HepG2 (cell line): ENCODE measurements around the gene AHSG. TPM values are rescaled to one million over a fixed set of nuclear protein-coding genes. Genes with fewer than 3 reads are reported as not detected.
A peak's percentile ranks its signal among the peaks of the same experiment; 100 is the strongest.

Experiments
- ARNT2 ChIP-seq: sonication (generic); formaldehyde crosslinking; IDR thresholded peaks from 2 replicates; pipeline ENCODE4 v1.8.0; 2022; ENCODE audit warnings: mild to moderate bottlenecking, low read depth, missing genetic modification reagents, moderate library complexity
- ERF ChIP-seq: IDR thresholded peaks from 2 replicates; pipeline ENCODE4 v1.6.1; 2018; ENCODE audit warnings: missing biosample characterization, missing genetic modification reagents
- FOSL1 ChIP-seq: sonication (generic); formaldehyde crosslinking; IDR thresholded peaks from 2 replicates; pipeline ENCODE4 v1.9.0; 2021; ENCODE audit warnings: missing genetic modification reagents, borderline replicate concordance
- HDAC2 ChIP-seq: sonication (generic); formaldehyde crosslinking; IDR thresholded peaks from 2 replicates; pipeline ENCODE4 v1.4.0; 2020; ENCODE audit warnings: missing genetic modification reagents
- KDM6A ChIP-seq: IDR thresholded peaks from 2 replicates; pipeline ENCODE4 v1.6.1; 2016; ENCODE audit warnings: low read depth
- KLF13 ChIP-seq: sonication (generic); formaldehyde crosslinking; IDR thresholded peaks from 2 replicates; pipeline ENCODE4 v1.4.0; 2020; ENCODE audit warnings: mild to moderate bottlenecking, missing genetic modification reagents
- MED1 ChIP-seq: sonication (generic); formaldehyde crosslinking; IDR thresholded peaks from 2 replicates; pipeline ENCODE4 v1.4.0; 2020; ENCODE audit warnings: missing genetic modification reagents
- POLR2AphosphoS5 ChIP-seq: IDR thresholded peaks from 2 replicates; pipeline ENCODE4 v1.6.1; 2012; ENCODE audit warnings: low read depth, low read length
- YY1 ChIP-seq: IDR thresholded peaks from 2 replicates; pipeline ENCODE4 v1.6.1; 2011; ENCODE audit warnings: low read length, low read depth, moderate library complexity, mild to moderate bottlenecking; ENCODE audit not compliant: insufficient read depth, insufficient replicate concordance
- ZMYM2 ChIP-seq: sonication (generic); formaldehyde crosslinking; IDR thresholded peaks from 2 replicates; pipeline ENCODE4 v1.8.0; 2022; ENCODE audit warnings: mild to moderate bottlenecking, missing genetic modification reagents
- ZNF451 ChIP-seq: sonication (generic); formaldehyde crosslinking; IDR thresholded peaks from 2 replicates; pipeline ENCODE4 v1.5.0; 2020; ENCODE audit warnings: mild to moderate bottlenecking, missing genetic modification reagents
- ZNF678 ChIP-seq: sonication (generic); formaldehyde crosslinking; IDR thresholded peaks from 2 replicates; pipeline ENCODE4 v1.4.0; 2020; ENCODE audit warnings: mild to moderate bottlenecking, missing genetic modification reagents
- ZSCAN20 ChIP-seq: sonication (generic); formaldehyde crosslinking; IDR thresholded peaks from 2 replicates; pipeline ENCODE4 v1.4.0; 2020; ENCODE audit warnings: missing genetic modification reagents, mild to moderate bottlenecking, borderline replicate concordance
- polyA plus RNA-seq, 8 experiments: library from polyadenylated mRNA; depleted of rRNA in 3 of 8; stranded (reverse) in 7 of 8; unstranded in 1 of 8; fragments of >200 nt; fragmentation: Illumina TruSeq in 4 of 8; extraction: Trizol in 4 of 8; gene quantifications; 2 replicates each; pipeline versions ENCODE4 v1.2.1 to v1.2.3, GENCODE V29; 2011 to 2016; ENCODE audit warnings: low read depth in 4 of 8, missing spikeins in 1 of 8, mixed read lengths in 1 of 8; ENCODE audit not compliant: insufficient read depth in 1 of 8
- total RNA-seq, 5 experiments: library from RNA; depleted of rRNA; stranded (reverse); fragments of >200 nt; fragmentation: Illumina TruSeq; extraction: Trizol; gene quantifications; 2 replicates each; pipeline ENCODE4 v1.2.3, GENCODE V29; 2016; ENCODE audit warnings: low read depth in 1 of 5
- TF ChIP-seq, protein P1 (sequence below): sonication (generic); formaldehyde crosslinking; IDR thresholded peaks from 2 replicates; pipeline ENCODE4 v1.5.1; 2020; ENCODE audit warnings: missing genetic modification reagents, mild to moderate bottlenecking, borderline replicate concordance
- TF ChIP-seq, protein P2 (sequence below): sonication (generic); formaldehyde crosslinking; IDR thresholded peaks from 2 replicates; pipeline ENCODE4 v1.4.0; 2020; ENCODE audit warnings: missing genetic modification reagents
- TF ChIP-seq, protein P3 (sequence below): sonication (generic); formaldehyde crosslinking; IDR thresholded peaks from 2 replicates; pipeline ENCODE4 v1.5.0; 2020; ENCODE audit warnings: mild to moderate bottlenecking, missing genetic modification reagents
- TF ChIP-seq, protein P4 (sequence below): sonication (generic); formaldehyde crosslinking; IDR thresholded peaks from 2 replicates; pipeline ENCODE4 v1.4.0; 2020; ENCODE audit warnings: mild to moderate bottlenecking, missing genetic modification reagents
- TF ChIP-seq, protein P5 (sequence below): sonication (generic); formaldehyde crosslinking; conservative IDR thresholded peaks from 2 replicates; pipeline ENCODE4 v1.8.1; 2023; ENCODE audit warnings: missing genetic modification reagents

AHSG gene
- total and polyA plus RNA-seq, 2 of the 13 experiments (the other 11 are each of a cell fraction or from before 2014, with no cell fraction given): 2,043 to 19,152 TPM

DNA sequence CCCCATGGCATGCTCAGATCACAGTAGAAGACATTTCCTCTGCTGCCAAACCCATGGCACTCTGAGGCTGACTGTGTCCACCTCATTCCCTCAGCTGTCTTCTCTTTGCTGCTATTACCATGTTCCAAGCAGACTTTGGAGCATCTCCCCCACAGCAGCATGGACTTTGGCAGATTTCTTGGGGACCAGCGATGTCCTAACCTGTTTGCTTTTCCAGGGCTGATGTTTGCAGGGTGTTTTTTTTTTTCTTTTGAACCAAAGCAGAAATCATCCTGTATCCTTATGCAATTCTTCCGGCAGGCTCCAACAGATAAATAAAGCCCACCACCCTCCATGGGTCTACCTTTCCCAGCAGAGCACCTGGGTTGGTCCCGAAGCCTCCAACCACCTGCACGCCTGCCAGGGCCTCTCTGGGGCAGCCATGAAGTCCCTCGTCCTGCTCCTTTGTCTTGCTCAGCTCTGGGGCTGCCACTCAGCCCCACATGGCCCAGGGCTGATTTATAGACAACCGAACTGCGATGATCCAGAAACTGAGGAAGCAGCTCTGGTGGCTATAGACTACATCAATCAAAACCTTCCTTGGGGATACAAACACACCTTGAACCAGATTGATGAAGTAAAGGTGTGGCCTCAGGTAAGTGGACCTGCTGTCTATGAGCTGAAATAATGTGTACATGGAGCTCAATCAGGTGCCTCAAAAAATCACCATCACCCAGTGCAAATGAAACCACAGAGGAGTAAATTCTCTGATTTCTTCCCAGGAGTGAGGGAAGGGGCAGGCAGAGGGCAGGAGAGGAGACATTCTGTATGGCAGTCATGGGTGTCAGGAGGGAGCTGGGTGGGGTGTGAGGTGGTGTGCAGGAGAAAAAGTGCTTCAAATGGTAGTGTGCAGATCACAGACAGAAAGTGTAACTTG, at the start of gene AHSG (continued):
- peak; percentile 53 for TF ChIP-seq ZNF451 (CRISPR knock-in tag)
- peak; percentile 71; the same call in 1 of the 2 replicates for TF ChIP-seq FOSL1 (CRISPR knock-in tag)
- no peak for TF ChIP-seq KLF13 (CRISPR knock-in tag)
- TF ChIP-seq, protein P1, sequence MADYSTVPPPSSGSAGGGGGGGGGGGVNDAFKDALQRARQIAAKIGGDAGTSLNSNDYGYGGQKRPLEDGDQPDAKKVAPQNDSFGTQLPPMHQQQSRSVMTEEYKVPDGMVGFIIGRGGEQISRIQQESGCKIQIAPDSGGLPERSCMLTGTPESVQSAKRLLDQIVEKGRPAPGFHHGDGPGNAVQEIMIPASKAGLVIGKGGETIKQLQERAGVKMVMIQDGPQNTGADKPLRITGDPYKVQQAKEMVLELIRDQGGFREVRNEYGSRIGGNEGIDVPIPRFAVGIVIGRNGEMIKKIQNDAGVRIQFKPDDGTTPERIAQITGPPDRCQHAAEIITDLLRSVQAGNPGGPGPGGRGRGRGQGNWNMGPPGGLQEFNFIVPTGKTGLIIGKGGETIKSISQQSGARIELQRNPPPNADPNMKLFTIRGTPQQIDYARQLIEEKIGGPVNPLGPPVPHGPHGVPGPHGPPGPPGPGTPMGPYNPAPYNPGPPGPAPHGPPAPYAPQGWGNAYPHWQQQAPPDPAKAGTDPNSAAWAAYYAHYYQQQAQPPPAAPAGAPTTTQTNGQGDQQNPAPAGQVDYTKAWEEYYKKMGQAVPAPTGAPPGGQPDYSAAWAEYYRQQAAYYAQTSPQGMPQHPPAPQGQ (CRISPR knock-in tag): no peak
- TF ChIP-seq, protein P2, sequence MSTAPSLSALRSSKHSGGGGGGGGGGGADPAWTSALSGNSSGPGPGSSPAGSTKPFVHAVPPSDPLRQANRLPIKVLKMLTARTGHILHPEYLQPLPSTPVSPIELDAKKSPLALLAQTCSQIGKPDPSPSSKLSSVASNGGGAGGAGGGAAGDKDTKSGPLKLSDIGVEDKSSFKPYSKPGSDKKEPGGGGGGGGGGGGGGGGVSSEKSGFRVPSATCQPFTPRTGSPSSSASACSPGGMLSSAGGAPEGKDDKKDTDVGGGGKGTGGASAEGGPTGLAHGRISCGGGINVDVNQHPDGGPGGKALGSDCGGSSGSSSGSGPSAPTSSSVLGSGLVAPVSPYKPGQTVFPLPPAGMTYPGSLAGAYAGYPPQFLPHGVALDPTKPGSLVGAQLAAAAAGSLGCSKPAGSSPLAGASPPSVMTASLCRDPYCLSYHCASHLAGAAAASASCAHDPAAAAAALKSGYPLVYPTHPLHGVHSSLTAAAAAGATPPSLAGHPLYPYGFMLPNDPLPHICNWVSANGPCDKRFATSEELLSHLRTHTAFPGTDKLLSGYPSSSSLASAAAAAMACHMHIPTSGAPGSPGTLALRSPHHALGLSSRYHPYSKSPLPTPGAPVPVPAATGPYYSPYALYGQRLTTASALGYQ (CRISPR knock-in tag): peak; percentile 97
- TF ChIP-seq KDM6A (CRISPR knock-in tag): peak; percentile 99
- TF ChIP-seq ARNT2 (CRISPR knock-in tag): peak; percentile 48
- peak; percentile 82 for TF ChIP-seq ERF
- TF ChIP-seq, protein P3, sequence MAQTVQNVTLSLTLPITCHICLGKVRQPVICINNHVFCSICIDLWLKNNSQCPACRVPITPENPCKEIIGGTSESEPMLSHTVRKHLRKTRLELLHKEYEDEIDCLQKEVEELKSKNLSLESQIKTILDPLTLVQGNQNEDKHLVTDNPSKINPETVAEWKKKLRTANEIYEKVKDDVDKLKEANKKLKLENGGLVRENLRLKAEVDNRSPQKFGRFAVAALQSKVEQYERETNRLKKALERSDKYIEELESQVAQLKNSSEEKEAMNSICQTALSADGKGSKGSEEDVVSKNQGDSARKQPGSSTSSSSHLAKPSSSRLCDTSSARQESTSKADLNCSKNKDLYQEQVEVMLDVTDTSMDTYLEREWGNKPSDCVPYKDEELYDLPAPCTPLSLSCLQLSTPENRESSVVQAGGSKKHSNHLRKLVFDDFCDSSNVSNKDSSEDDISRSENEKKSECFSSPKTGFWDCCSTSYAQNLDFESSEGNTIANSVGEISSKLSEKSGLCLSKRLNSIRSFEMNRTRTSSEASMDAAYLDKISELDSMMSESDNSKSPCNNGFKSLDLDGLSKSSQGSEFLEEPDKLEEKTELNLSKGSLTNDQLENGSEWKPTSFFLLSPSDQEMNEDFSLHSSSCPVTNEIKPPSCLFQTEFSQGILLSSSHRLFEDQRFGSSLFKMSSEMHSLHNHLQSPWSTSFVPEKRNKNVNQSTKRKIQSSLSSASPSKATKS (CRISPR knock-in tag): peak; percentile 73; the same call in 1 of the 2 replicates
- peak; percentile 99 for TF ChIP-seq MED1
- peak; percentile 96 for TF ChIP-seq POLR2AphosphoS5
- TF ChIP-seq, protein P4, sequence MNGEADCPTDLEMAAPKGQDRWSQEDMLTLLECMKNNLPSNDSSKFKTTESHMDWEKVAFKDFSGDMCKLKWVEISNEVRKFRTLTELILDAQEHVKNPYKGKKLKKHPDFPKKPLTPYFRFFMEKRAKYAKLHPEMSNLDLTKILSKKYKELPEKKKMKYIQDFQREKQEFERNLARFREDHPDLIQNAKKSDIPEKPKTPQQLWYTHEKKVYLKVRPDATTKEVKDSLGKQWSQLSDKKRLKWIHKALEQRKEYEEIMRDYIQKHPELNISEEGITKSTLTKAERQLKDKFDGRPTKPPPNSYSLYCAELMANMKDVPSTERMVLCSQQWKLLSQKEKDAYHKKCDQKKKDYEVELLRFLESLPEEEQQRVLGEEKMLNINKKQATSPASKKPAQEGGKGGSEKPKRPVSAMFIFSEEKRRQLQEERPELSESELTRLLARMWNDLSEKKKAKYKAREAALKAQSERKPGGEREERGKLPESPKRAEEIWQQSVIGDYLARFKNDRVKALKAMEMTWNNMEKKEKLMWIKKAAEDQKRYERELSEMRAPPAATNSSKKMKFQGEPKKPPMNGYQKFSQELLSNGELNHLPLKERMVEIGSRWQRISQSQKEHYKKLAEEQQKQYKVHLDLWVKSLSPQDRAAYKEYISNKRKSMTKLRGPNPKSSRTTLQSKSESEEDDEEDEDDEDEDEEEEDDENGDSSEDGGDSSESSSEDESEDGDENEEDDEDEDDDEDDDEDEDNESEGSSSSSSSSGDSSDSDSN (CRISPR knock-in tag): peak; percentile 76
- TF ChIP-seq, protein P5, sequence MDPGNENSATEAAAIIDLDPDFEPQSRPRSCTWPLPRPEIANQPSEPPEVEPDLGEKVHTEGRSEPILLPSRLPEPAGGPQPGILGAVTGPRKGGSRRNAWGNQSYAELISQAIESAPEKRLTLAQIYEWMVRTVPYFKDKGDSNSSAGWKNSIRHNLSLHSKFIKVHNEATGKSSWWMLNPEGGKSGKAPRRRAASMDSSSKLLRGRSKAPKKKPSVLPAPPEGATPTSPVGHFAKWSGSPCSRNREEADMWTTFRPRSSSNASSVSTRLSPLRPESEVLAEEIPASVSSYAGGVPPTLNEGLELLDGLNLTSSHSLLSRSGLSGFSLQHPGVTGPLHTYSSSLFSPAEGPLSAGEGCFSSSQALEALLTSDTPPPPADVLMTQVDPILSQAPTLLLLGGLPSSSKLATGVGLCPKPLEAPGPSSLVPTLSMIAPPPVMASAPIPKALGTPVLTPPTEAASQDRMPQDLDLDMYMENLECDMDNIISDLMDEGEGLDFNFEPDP (CRISPR knock-in tag): 0 out of 2 replicates have a peak, but pooled peaks have one; percentile 81
- peak; percentile 98 for TF ChIP-seq HDAC2
- peak; percentile 65; the same call in 1 of the 2 replicates for TF ChIP-seq ZMYM2 (CRISPR knock-in tag)
- peak; percentile 64; the same call in 1 of the 2 replicates for TF ChIP-seq ZSCAN20 (CRISPR knock-in tag)
- no peak for TF ChIP-seq ZNF678 (CRISPR knock-in tag)
- peak; percentile 77 for TF ChIP-seq YY1
